ENCODE results near the gene RGS2.
A peak's percentile ranks its signal among the peaks of the same experiment; 100 is the strongest.

Gene RGS2

GRCh38 chr1:192808518-192809306 is at the start of gene RGS2:
Gene RGS2 (plus strand): TSS chr1:192809039. CDS start chr1:192809072, 33 bp downstream.
- in situ Hi-C loops (cut with HindIII; ENCODE audit: low pct_ligation_motif_present, low sequenced_read_pairs): loop anchor here (25.0 kb wide), 1 partner anchor 204 kb away; no protein-coding TSS in a partner anchor
- DNase-seq: peak; percentile 85
- no peaks in the 10 kb centered on the region for H3K27me3 ChIP-seq (replicated peaks)
- peak within 1 kb of the TSS; percentile 91 for H3K4me3 ChIP-seq (ENCODE audit: low read depth, low read length)
- TF ChIP-seq CTCF (IDR thresholded peaks at IDR 0.05; ENCODE audit: low read depth, low read length, missing control alignments): no peak
- peak within 1 kb of the TSS; percentile 82 for H3K27ac ChIP-seq
- peaks cover 9% of the 10 kb centered on the region for H3K36me3 ChIP-seq (replicated peaks)

- no peak for TF ChIP-seq CTCF (IDR thresholded peaks at IDR 0.05; ENCODE audit: low read depth, low read length, missing control alignments)
- in situ Hi-C loops (cut with HindIII; ENCODE audit: low pct_ligation_motif_present, low sequenced_read_pairs): no loop called here
Observed at GRCh38 chr1:192759104-192759503, 49.7 kb upstream of the RGS2 start.

GRCh38 chr1:192762265-192762664 is 46.6 kb upstream of the RGS2 start:
- no peaks in the 10 kb centered on the region for H3K36me3 ChIP-seq (replicated peaks)
- DNase-seq: no peak
- no peak overlapping the region for H3K4me3 ChIP-seq (ENCODE audit: low read depth, low read length)
- no peak for TF ChIP-seq CTCF (IDR thresholded peaks at IDR 0.05; ENCODE audit: low read depth, low read length, missing control alignments)
- no peaks in the 10 kb centered on the region for H3K27me3 ChIP-seq (replicated peaks)
- H3K27ac ChIP-seq: no peak overlapping the region
- in situ Hi-C loops (cut with HindIII; ENCODE audit: low pct_ligation_motif_present, low sequenced_read_pairs): no loop called here

More at GRCh38 chr1:192759104-192759503, 49.7 kb upstream of the RGS2 start:
- Histone ChIP-seq H3K36me3 (replicated peaks) (no peaks in the 10 kb centered on the region), H3K4me3 (ENCODE audit: low read depth, low read length) (no peak overlapping the region), H3K27me3 (replicated peaks) (no peaks in the 10 kb centered on the region), H3K27ac (no peak overlapping the region)
- no peak for DNase-seq

- Histone ChIP-seq H3K36me3 (replicated peaks) (no peaks in the 10 kb centered on the region), H3K27me3 (replicated peaks) (no peaks in the 10 kb centered on the region), H3K4me3 (ENCODE audit: low read depth, low read length) (no peak overlapping the region), H3K27ac (peak overlapping the region; percentile 83)
- DNase-seq: no peak
- TF ChIP-seq CTCF (IDR thresholded peaks at IDR 0.05; ENCODE audit: low read depth, low read length, missing control alignments): no peak
- in situ Hi-C loops (cut with HindIII; ENCODE audit: low pct_ligation_motif_present, low sequenced_read_pairs): no loop called here
Observed at GRCh38 chr1:192763243-192763642, 45.6 kb upstream of the RGS2 start.

GRCh38 chr1:192763756-192764155 is 45.1 kb upstream of the RGS2 start:
- H3K36me3 ChIP-seq (replicated peaks): no peaks in the 10 kb centered on the region
- no peaks in the 10 kb centered on the region for H3K27me3 ChIP-seq (replicated peaks)
- peak; percentile 84 for DNase-seq
- TF ChIP-seq CTCF (IDR thresholded peaks at IDR 0.05; ENCODE audit: low read depth, low read length, missing control alignments): no peak
- H3K4me3 ChIP-seq (ENCODE audit: low read depth, low read length): no peak overlapping the region
- H3K27ac ChIP-seq: peak overlapping the region; percentile 83
- in situ Hi-C loops (cut with HindIII; ENCODE audit: low pct_ligation_motif_present, low sequenced_read_pairs): no loop called here
